Measurements from ENCODE around the gene ZDHHC8.

The ZDHHC8 gene

GRCh38 chr22:20123366-20124082 is 8.1 kb upstream of the ZDHHC8 start:
- no peak for TF ChIP-seq CTCF (IDR thresholded peaks at IDR 0.05; ENCODE audit: low read depth, low read length, missing control alignments)

GRCh38 chr22:20124083-20124787 is 7.4 kb upstream of the ZDHHC8 start:
- in situ Hi-C loops (cut with HindIII; ENCODE audit: low sequenced_read_pairs), result no loop called here
- no peak for DNase-seq (ENCODE audit: low read depth)
- no peak for TF ChIP-seq CTCF (IDR thresholded peaks at IDR 0.05; ENCODE audit: low read depth, low read length, missing control alignments)
- H3K4me3 ChIP-seq (ENCODE audit: low read depth, low read length), result no peak overlapping the region

More at GRCh38 chr22:20123366-20124082, 8.1 kb upstream of the ZDHHC8 start:
- no peak overlapping the region for H3K4me3 ChIP-seq (ENCODE audit: low read depth, low read length)
- DNase-seq (ENCODE audit: low read depth), result no peak
- in situ Hi-C loops (cut with HindIII; ENCODE audit: low sequenced_read_pairs), result no loop called here

- no peak for TF ChIP-seq CTCF (IDR thresholded peaks at IDR 0.05; ENCODE audit: low read depth, low read length, missing control alignments)
- in situ Hi-C loops (cut with HindIII; ENCODE audit: low sequenced_read_pairs), result no loop called here
- DNase-seq (ENCODE audit: low read depth), result no peak
- no peak overlapping the region for H3K4me3 ChIP-seq (ENCODE audit: low read depth, low read length)
These were observed 6.1 kb upstream of the ZDHHC8 start for GRCh38 chr22:20125201-20126174.

GRCh38 chr22:20126284-20127029 is 5.1 kb upstream of the ZDHHC8 start:
- no peak for DNase-seq (ENCODE audit: low read depth)
- no peak overlapping the region for H3K4me3 ChIP-seq (ENCODE audit: low read depth, low read length)
- no peak for TF ChIP-seq CTCF (IDR thresholded peaks at IDR 0.05; ENCODE audit: low read depth, low read length, missing control alignments)
- in situ Hi-C loops (cut with HindIII; ENCODE audit: low sequenced_read_pairs), result no loop called here

GRCh38 chr22:20127318-20127868 is 4.2 kb upstream of the ZDHHC8 start:
- no peak for DNase-seq (ENCODE audit: low read depth)
- in situ Hi-C loops (cut with HindIII; ENCODE audit: low sequenced_read_pairs), result no loop called here
- no peak for TF ChIP-seq CTCF (IDR thresholded peaks at IDR 0.05; ENCODE audit: low read depth, low read length, missing control alignments)
- no peak overlapping the region for H3K4me3 ChIP-seq (ENCODE audit: low read depth, low read length)
